ENCODE results near the gene SPINK5.

The SPINK5 gene

DNA sequence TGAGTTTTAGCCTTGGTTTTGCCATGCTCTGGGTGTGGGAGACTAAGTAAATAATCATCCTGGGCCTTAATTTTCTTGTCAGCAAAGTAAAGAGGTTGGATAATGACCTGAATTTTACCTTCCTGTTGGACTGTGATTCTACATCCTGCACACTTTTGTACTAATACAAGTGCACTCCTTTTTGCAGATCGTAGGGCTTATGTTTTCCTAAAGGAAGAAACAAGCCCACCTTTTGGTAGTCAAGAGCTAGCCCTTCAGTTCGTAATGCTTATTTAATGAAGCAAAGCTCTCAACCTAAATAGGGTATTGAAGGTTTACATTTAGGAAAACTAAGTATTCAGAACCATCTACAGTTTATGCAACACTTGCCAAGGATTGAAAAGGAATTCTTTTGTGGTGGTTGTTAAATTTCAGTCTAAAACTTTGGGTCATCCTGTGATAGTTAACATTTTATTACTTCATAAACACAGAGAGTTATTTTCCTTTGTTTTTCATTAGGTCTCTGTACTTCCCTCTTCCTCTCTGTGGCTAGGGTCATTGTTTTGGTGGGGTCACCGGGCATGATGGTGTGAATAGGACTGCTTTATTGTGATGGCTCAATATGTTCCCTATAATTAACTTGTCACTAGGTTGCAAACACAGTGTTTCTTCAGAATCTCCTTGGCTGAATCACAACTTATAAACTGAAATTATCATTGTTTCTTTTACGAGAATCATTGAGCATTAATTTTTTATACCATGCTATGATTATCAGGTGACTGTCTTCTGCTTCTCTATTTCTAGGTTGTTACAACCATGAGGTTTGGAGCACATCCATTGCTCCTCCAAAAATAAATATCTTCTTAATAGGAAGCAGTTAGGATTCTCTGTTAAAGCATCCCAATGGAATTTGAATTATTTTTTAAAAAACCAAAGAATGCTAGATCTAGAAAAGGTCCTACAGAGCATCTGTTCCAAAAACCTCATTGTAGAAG lies 28.5 kb downstream of the SPINK5 start:
- no peak for TF ChIP-seq ZNF423 (tag by site-specific recombination; IDR thresholded peaks at IDR 0.05)
- TF ChIP-seq ZNF514 (tag by site-specific recombination; IDR thresholded peaks at IDR 0.05) = no peak
- TF ChIP-seq ZNF132 (tag by site-specific recombination; IDR thresholded peaks at IDR 0.05; ENCODE audit: borderline replicate concordance) = no peak
- TF ChIP-seq, protein P1, sequence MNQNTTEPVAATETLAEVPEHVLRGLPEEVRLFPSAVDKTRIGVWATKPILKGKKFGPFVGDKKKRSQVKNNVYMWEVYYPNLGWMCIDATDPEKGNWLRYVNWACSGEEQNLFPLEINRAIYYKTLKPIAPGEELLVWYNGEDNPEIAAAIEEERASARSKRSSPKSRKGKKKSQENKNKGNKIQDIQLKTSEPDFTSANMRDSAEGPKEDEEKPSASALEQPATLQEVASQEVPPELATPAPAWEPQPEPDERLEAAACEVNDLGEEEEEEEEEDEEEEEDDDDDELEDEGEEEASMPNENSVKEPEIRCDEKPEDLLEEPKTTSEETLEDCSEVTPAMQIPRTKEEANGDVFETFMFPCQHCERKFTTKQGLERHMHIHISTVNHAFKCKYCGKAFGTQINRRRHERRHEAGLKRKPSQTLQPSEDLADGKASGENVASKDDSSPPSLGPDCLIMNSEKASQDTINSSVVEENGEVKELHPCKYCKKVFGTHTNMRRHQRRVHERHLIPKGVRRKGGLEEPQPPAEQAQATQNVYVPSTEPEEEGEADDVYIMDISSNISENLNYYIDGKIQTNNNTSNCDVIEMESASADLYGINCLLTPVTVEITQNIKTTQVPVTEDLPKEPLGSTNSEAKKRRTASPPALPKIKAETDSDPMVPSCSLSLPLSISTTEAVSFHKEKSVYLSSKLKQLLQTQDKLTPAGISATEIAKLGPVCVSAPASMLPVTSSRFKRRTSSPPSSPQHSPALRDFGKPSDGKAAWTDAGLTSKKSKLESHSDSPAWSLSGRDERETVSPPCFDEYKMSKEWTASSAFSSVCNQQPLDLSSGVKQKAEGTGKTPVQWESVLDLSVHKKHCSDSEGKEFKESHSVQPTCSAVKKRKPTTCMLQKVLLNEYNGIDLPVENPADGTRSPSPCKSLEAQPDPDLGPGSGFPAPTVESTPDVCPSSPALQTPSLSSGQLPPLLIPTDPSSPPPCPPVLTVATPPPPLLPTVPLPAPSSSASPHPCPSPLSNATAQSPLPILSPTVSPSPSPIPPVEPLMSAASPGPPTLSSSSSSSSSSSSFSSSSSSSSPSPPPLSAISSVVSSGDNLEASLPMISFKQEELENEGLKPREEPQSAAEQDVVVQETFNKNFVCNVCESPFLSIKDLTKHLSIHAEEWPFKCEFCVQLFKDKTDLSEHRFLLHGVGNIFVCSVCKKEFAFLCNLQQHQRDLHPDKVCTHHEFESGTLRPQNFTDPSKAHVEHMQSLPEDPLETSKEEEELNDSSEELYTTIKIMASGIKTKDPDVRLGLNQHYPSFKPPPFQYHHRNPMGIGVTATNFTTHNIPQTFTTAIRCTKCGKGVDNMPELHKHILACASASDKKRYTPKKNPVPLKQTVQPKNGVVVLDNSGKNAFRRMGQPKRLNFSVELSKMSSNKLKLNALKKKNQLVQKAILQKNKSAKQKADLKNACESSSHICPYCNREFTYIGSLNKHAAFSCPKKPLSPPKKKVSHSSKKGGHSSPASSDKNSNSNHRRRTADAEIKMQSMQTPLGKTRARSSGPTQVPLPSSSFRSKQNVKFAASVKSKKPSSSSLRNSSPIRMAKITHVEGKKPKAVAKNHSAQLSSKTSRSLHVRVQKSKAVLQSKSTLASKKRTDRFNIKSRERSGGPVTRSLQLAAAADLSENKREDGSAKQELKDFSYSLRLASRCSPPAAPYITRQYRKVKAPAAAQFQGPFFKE (tag by site-specific recombination; IDR thresholded peaks at IDR 0.05; ENCODE audit: borderline replicate concordance) = no peak
- Histone ChIP-seq H3K9me3 (ENCODE audit: control insufficient read depth, insufficient read depth, low read depth, low read length) (no peaks in the 10 kb centered on the region), H3K27ac (ENCODE audit: extremely low read depth, low read depth, low read length) (no peak overlapping the region), H3K4me1 (ENCODE audit: control insufficient read depth, insufficient read depth, low read length) (no peaks in the 10 kb centered on the region), H3K4me3 (ENCODE audit: low read depth, low read length) (no peak overlapping the region), H3K36me3 (ENCODE audit: control insufficient read depth in 2 of 2, insufficient read depth in 1 of 2, low read length in 2 of 2) (no peaks in the 10 kb centered on the region)
- ChIA-PET CTCF (no interaction called here), POLR2A (no interaction called here)

DNA sequence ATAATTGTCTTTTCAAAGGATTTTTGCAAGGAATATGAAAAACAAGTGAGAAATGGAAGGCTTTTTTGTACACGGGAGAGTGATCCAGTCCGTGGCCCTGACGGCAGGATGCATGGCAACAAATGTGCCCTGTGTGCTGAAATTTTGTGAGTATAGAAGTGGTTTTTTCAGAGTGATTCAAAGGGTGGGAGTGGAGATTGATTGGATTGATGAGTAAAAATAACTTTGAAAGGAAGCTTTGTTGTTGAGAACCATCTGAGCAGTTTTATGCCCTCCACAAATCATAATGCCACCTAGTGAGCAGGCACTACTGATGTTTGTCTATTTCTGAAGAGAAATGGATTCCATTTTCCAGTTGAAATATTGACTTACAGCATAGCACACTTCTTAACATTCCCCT lies 30.6 kb downstream of the SPINK5 start:
- Histone ChIP-seq H3K27ac (ENCODE audit: extremely low read depth, low read depth, low read length) (no peak overlapping the region), H3K9me3 (ENCODE audit: control insufficient read depth, insufficient read depth, low read depth, low read length) (no peaks in the 10 kb centered on the region), H3K36me3 (ENCODE audit: control insufficient read depth in 2 of 2, insufficient read depth in 1 of 2, low read length in 2 of 2) (no peaks in the 10 kb centered on the region), H3K4me3 (ENCODE audit: low read depth, low read length) (no peak overlapping the region), H3K4me1 (ENCODE audit: control insufficient read depth, insufficient read depth, low read length) (no peaks in the 10 kb centered on the region)
- TF ChIP-seq, protein P2, sequence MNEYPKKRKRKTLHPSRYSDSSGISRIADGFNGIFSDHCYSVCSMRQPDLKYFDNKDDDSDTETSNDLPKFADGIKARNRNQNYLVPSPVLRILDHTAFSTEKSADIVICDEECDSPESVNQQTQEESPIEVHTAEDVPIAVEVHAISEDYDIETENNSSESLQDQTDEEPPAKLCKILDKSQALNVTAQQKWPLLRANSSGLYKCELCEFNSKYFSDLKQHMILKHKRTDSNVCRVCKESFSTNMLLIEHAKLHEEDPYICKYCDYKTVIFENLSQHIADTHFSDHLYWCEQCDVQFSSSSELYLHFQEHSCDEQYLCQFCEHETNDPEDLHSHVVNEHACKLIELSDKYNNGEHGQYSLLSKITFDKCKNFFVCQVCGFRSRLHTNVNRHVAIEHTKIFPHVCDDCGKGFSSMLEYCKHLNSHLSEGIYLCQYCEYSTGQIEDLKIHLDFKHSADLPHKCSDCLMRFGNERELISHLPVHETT (tag by site-specific recombination; IDR thresholded peaks at IDR 0.05) = no peak
- no peak for TF ChIP-seq ZNF133 (tag by site-specific recombination; IDR thresholded peaks at IDR 0.05)
- TF ChIP-seq KLF8 (tag by site-specific recombination; IDR thresholded peaks at IDR 0.05) = no peak
- TF ChIP-seq, protein P3, sequence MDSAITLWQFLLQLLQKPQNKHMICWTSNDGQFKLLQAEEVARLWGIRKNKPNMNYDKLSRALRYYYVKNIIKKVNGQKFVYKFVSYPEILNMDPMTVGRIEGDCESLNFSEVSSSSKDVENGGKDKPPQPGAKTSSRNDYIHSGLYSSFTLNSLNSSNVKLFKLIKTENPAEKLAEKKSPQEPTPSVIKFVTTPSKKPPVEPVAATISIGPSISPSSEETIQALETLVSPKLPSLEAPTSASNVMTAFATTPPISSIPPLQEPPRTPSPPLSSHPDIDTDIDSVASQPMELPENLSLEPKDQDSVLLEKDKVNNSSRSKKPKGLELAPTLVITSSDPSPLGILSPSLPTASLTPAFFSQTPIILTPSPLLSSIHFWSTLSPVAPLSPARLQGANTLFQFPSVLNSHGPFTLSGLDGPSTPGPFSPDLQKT (IDR thresholded peaks at IDR 0.05; ENCODE audit: borderline replicate concordance, low read depth, low read length) = no peak
- no peak for TF ChIP-seq ZNF791 (tag by site-specific recombination; IDR thresholded peaks at IDR 0.05)
- TF ChIP-seq YY2 (tag by site-specific recombination; IDR thresholded peaks at IDR 0.05) = no peak
- TF ChIP-seq ZNF830 (tag by site-specific recombination; IDR thresholded peaks at IDR 0.05; ENCODE audit: low read depth) = no peak
- TF ChIP-seq ZFP41 (tag by site-specific recombination; IDR thresholded peaks at IDR 0.05; ENCODE audit: borderline replicate concordance) = no peak
- TF ChIP-seq ZNF654 (tag by site-specific recombination; IDR thresholded peaks at IDR 0.05; ENCODE audit: low read depth) = no peak
- TF ChIP-seq ZSCAN16 (tag by site-specific recombination; IDR thresholded peaks at IDR 0.05) = no peak
- no peak for TF ChIP-seq ZNF169 (tag by site-specific recombination; IDR thresholded peaks at IDR 0.05)
- no peak for TF ChIP-seq GLIS2 (tag by site-specific recombination; IDR thresholded peaks at IDR 0.05)
- ChIA-PET POLR2A (no interaction called here), CTCF (no interaction called here)
